Measurements from ENCODE around the gene CCDC157. TPM values are rescaled to one million over a fixed set of nuclear protein-coding genes. Genes with fewer than 3 reads are reported as not detected.

The CCDC157 gene
- total and polyA plus RNA-seq, 2 of the 4 experiments (the other 2 are of a cell fraction), result 0.90 to 2.2 TPM

GRCh38 chr22:30373331-30374325, 16.8 kb downstream of the CCDC157 start:
- no peak overlapping the region for H2AK9ac ChIP-seq (replicated peaks; ENCODE audit: low read depth, low read length, poor library complexity)
- BruUV-seq (replicated peaks), result no TSS peak
- POLR2A ChIA-PET (ENCODE audit: unreplicated experiment), result no interaction called here
- no peak overlapping the region for H3K27ac ChIP-seq (ENCODE audit: insufficient read depth, low read length)
- H3K9me3 ChIP-seq (ENCODE audit: control insufficient read depth, insufficient read depth, low read length), result no peaks in the 10 kb centered on the region
- in situ Hi-C loops (cut with MboI; ENCODE audit: low sequenced_read_pairs), result no loop called here
- no peak for ATAC-seq (ENCODE audit: low read depth)
- CTCF ChIA-PET, result no interaction called here
- H3K4me3 ChIP-seq (ENCODE audit: insufficient read depth, low read depth, low read length), result no peak overlapping the region
- no peaks in the 10 kb centered on the region for H3K9me1 ChIP-seq (ENCODE audit: insufficient read depth, low read length)
- H3K4me1 ChIP-seq (ENCODE audit: control insufficient read depth, insufficient read depth, low read length), result peaks cover 2% of the 10 kb centered on the region; the same call in 1 of the 2 replicates
- H3K36me3 ChIP-seq (ENCODE audit: control insufficient read depth, insufficient read depth, low read length), result peaks cover 17% of the 10 kb centered on the region
- no peak for TF ChIP-seq RCOR1 (IDR thresholded peaks at IDR 0.05; ENCODE audit: insufficient replicate concordance, low read length)
- TF ChIP-seq CTCF (conservative IDR thresholded peaks at IDR 0.05; ENCODE audit: low read depth, low read length), result no peak
- TF ChIP-seq NFE2L2 (IDR thresholded peaks at IDR 0.05; ENCODE audit: low read depth, low read length), result no peak
- H4K20me1 ChIP-seq (ENCODE audit: insufficient read depth, low read length), result peaks cover 4% of the 10 kb centered on the region
- H2BK15ac ChIP-seq (ENCODE audit: low read depth, low read length), result no peak overlapping the region
- no peak overlapping the region for H2BK120ac ChIP-seq (ENCODE audit: low read depth, low read length)
- no peak overlapping the region for H2AFZ ChIP-seq (replicated peaks; ENCODE audit: low read length, poor library complexity)
- H3K9ac ChIP-seq (ENCODE audit: low read depth, low read length), result no peak overlapping the region
- H2BK5ac ChIP-seq (ENCODE audit: low read depth, low read length, poor library complexity, severe bottlenecking), result no peak overlapping the region
- dilution Hi-C loops (cut with HindIII; ENCODE audit: low sequenced_read_pairs, unreplicated experiment), result no loop called here
- no peaks in the 10 kb centered on the region for H3K79me1 ChIP-seq (ENCODE audit: low read depth in 1 of 2, low read length in 2 of 2)
- intact Hi-C loops (cut with micrococcal nuclease), result no loop called here
- H3K23ac ChIP-seq (ENCODE audit: low read depth, low read length), result no peak overlapping the region
- whole genome bisulfite sequencing, 2 experiments (ENCODE audit: extremely low coverage in 2 of 2, insufficient read length in 1 of 2), result 86% methylated on average over 18 of the region's 33 CpGs; no CpG with 5 or more reads in 1 of the 2 experiments
- no peak overlapping the region for H4K5ac ChIP-seq (ENCODE audit: low read depth, low read length)
- H3K27me3 ChIP-seq (ENCODE audit: control insufficient read depth, insufficient read depth, low read length), result no peaks in the 10 kb centered on the region
- no peak overlapping the region for H3K18ac ChIP-seq (ENCODE audit: low read depth, low read length)
- H4K8ac ChIP-seq (ENCODE audit: low read depth in 2 of 2, low read length in 2 of 2), result no peak overlapping the region
- no peak overlapping the region for H3K4ac ChIP-seq (ENCODE audit: low read depth, low read length)
- H4K91ac ChIP-seq (ENCODE audit: insufficient read depth, low read depth, low read length), result no peak overlapping the region
- DNase-seq, result no peak
- no peak overlapping the region for H3K4me2 ChIP-seq (ENCODE audit: low read depth, low read length)
- H3K14ac ChIP-seq (replicated peaks; ENCODE audit: low read depth, low read length), result no peak overlapping the region
- no peak overlapping the region for H2AK5ac ChIP-seq (ENCODE audit: low read depth, low read length)
- no peak overlapping the region for H3K56ac ChIP-seq (ENCODE audit: extremely low read depth, insufficient read depth, low read length)
- no peak overlapping the region for H2BK20ac ChIP-seq (ENCODE audit: low read depth, low read length)

All from IMR-90 (cell line).